MM.1S (cell line): ENCODE results near the gene DAB2IP.

Experiments
- DNase-seq: peaks from one replicate; pipeline ENCODE4 v3.0.0-alpha.2; 2015
- H2AFZ ChIP-seq: fragments of 300-600 bp; sonication (generic); 2 replicates; pipeline ENCODE4 v1.6.0; 2016; ENCODE audit warnings: antibody characterized with exemption, low read length
- H3F3A ChIP-seq: fragments of 300-600 bp; sonication (generic); 2 replicates; pipeline ENCODE4 v1.6.1; 2016; ENCODE audit warnings: mild to moderate bottlenecking, antibody characterized with exemption, low read length, moderate library complexity, mixed read lengths; ENCODE audit not compliant: insufficient read depth
- H3K27ac ChIP-seq: fragments of 300-600 bp; sonication (generic); 2 replicates; pipeline ENCODE4 v1.5.1; 2016; ENCODE audit warnings: mild to moderate bottlenecking, low read length
- H3K27me3 ChIP-seq: fragments of 300-600 bp; sonication (generic); replicated peaks from 2 replicates; pipeline ENCODE4 v1.6.0; 2016; ENCODE audit warnings: low read length; ENCODE audit not compliant: insufficient read depth
- H3K36me3 ChIP-seq: fragments of 300-600 bp; sonication (generic); replicated peaks from 2 replicates; pipeline ENCODE4 v1.6.1; 2016; ENCODE audit warnings: mild to moderate bottlenecking, low read length, mixed read lengths; ENCODE audit not compliant: insufficient read depth
- H3K4me1 ChIP-seq: fragments of 300-600 bp; sonication (generic); 2 replicates; pipeline ENCODE4 v1.6.1; 2016; ENCODE audit warnings: low read length, mixed read lengths
- H3K4me2 ChIP-seq: fragments of 300-600 bp; sonication (generic); 2 replicates; pipeline ENCODE4 v1.6.0; 2016; ENCODE audit warnings: low read depth, low read length
- H3K4me3 ChIP-seq: fragments of 300-600 bp; sonication (generic); 2 replicates; pipeline ENCODE4 v1.5.1; 2016; ENCODE audit warnings: low read length, mixed read lengths
- H3K79me2 ChIP-seq: fragments of 300-600 bp; sonication (generic); 2 replicates; pipeline ENCODE4 v1.6.1; 2016; ENCODE audit warnings: mixed run types, low read length, mixed read lengths
- H3K9ac ChIP-seq: fragments of 300-600 bp; sonication (generic); 2 replicates; pipeline ENCODE4 v1.6.1; 2016; ENCODE audit warnings: low read length, mixed read lengths
- H3K9me2 ChIP-seq: fragments of 300-600 bp; sonication (generic); replicated peaks from 2 replicates; pipeline ENCODE4 v1.6.1; 2016; ENCODE audit warnings: mild to moderate bottlenecking, low read length, mixed read lengths; ENCODE audit not compliant: insufficient read depth
- H3K9me3 ChIP-seq: fragments of 300-600 bp; sonication (generic); replicated peaks from 2 replicates; pipeline ENCODE4 v1.6.1; 2016; ENCODE audit warnings: mild to moderate bottlenecking, low read length, mixed read lengths; ENCODE audit not compliant: insufficient read depth
- H4K20me1 ChIP-seq: fragments of 300-600 bp; sonication (generic); 2 replicates; pipeline ENCODE4 v1.6.1; 2016; ENCODE audit warnings: mild to moderate bottlenecking, low read length, moderate library complexity, mixed read lengths; ENCODE audit not compliant: insufficient read depth
- CTCF ChIP-seq: fragments of 300-600 bp; sonication (generic); IDR thresholded peaks from 2 replicates; pipeline ENCODE4 v1.5.1; 2016; ENCODE audit warnings: antibody characterized with exemption, low read length, mixed read lengths
- EZH2 ChIP-seq: fragments of 300-600 bp; sonication (generic); optimal IDR thresholded peaks from 2 replicates; pipeline ENCODE3; 2017; ENCODE audit warnings: low read depth, mild to moderate bottlenecking, antibody characterized with exemption, low read length, mixed read lengths
- EZH2phosphoT487 ChIP-seq: fragments of 300-600 bp; sonication (generic); IDR thresholded peaks from 2 replicates; pipeline ENCODE4 v1.6.1; 2018; ENCODE audit warnings: antibody characterized with exemption, low read length

Gene DAB2IP

GRCh38 chr9:121654499-121655140 is 3.2 kb downstream of the DAB2IP start:
- TF ChIP-seq EZH2phosphoT487 = no peak
- TF ChIP-seq CTCF = no peak
- no peak for TF ChIP-seq EZH2
- no peaks in the 10 kb centered on the region for H3K9me3 ChIP-seq
- no peaks in the 10 kb centered on the region for H3K36me3 ChIP-seq
- peaks cover 59% of the 10 kb centered on the region for H3K27me3 ChIP-seq
- no peaks in the 10 kb centered on the region for H3K4me1 ChIP-seq
- no peak overlapping the region for H3K4me3 ChIP-seq
- DNase-seq = no peak
- H3K9ac ChIP-seq = no peak overlapping the region
- no peaks in the 10 kb centered on the region for H3F3A ChIP-seq
- H3K9me2 ChIP-seq = no peaks in the 10 kb centered on the region
- H3K79me2 ChIP-seq = no peaks in the 10 kb centered on the region
- H3K27ac ChIP-seq = no peak overlapping the region
- no peak overlapping the region for H2AFZ ChIP-seq
- no peak overlapping the region for H3K4me2 ChIP-seq
- no peaks in the 10 kb centered on the region for H4K20me1 ChIP-seq

- no peak for DNase-seq
- Histone ChIP-seq H3K79me2 (no peaks in the 10 kb centered on the region), H3F3A (no peaks in the 10 kb centered on the region), H3K9me3 (no peaks in the 10 kb centered on the region), H3K36me3 (no peaks in the 10 kb centered on the region), H2AFZ (no peak overlapping the region), H3K9me2 (no peaks in the 10 kb centered on the region), H3K27ac (no peak overlapping the region), H3K27me3 (peaks cover 52% of the 10 kb centered on the region), H3K4me3 (no peak overlapping the region), H3K4me2 (no peak overlapping the region), H4K20me1 (no peaks in the 10 kb centered on the region), H3K4me1 (no peaks in the 10 kb centered on the region), H3K9ac (no peak overlapping the region)
- no peak for TF ChIP-seq EZH2phosphoT487
- no peak for TF ChIP-seq CTCF
- no peak for TF ChIP-seq EZH2
Measured at GRCh38 chr9:121655231-121655755, 3.9 kb downstream of the DAB2IP start.

GRCh38 chr9:121656941-121657470 is 5.6 kb downstream of the DAB2IP start:
- Histone ChIP-seq H3F3A (no peaks in the 10 kb centered on the region), H3K27ac (no peak overlapping the region), H3K9me2 (no peaks in the 10 kb centered on the region), H3K9me3 (no peaks in the 10 kb centered on the region), H3K9ac (no peak overlapping the region), H3K79me2 (no peaks in the 10 kb centered on the region), H2AFZ (no peak overlapping the region), H3K4me1 (no peaks in the 10 kb centered on the region), H3K4me3 (no peak overlapping the region), H3K36me3 (no peaks in the 10 kb centered on the region), H3K27me3 (peaks cover 36% of the 10 kb centered on the region), H3K4me2 (no peak overlapping the region), H4K20me1 (no peaks in the 10 kb centered on the region)
- DNase-seq = no peak
- no peak for TF ChIP-seq EZH2phosphoT487
- TF ChIP-seq CTCF = no peak
- TF ChIP-seq EZH2 = no peak
